ENCODE measurements around the gene TEK. TPM values are rescaled to one million over a fixed set of nuclear protein-coding genes. Genes with fewer than 3 reads are reported as not detected.

The TEK gene
- total RNA-seq, 3 donors from 2014 or later, result 5.9 to 15.2 (median 14.4) TPM

- H3K4me3 ChIP-seq, result no peak overlapping the region
- intact Hi-C loops (cut with DNase I; ENCODE audit: low total_unique reads), result no loop called here
- no peak overlapping the region for H3K27ac ChIP-seq
- no peaks in the 10 kb centered on the region for H3K4me1 ChIP-seq
- DNase-seq (ENCODE audit: low spot score in 2 of 2), result no peak
- no peaks in the 10 kb centered on the region for H3K36me3 ChIP-seq
- H3K27me3 ChIP-seq, result no peaks in the 10 kb centered on the region
- TF ChIP-seq CTCF (IDR thresholded peaks at IDR 0.05) (no peak), POLR2A (IDR thresholded peaks at IDR 0.05) (no peak), POLR2AphosphoS5 (IDR thresholded peaks at IDR 0.05) (no peak)
- H3K9me3 ChIP-seq, result no peaks in the 10 kb centered on the region
Measured at GRCh38 chr9:27183131-27183530, 74.1 kb downstream of the TEK start.

GRCh38 chr9:27183701-27184100 is 74.7 kb downstream of the TEK start:
- TF ChIP-seq POLR2AphosphoS5 (IDR thresholded peaks at IDR 0.05) (no peak), CTCF (IDR thresholded peaks at IDR 0.05) (no peak), POLR2A (IDR thresholded peaks at IDR 0.05) (no peak)
- H3K27me3 ChIP-seq, result no peaks in the 10 kb centered on the region

GRCh38 chr9:27184556-27185351 is 75.7 kb downstream of the TEK start:
- Histone ChIP-seq H3K27ac (no peak overlapping the region), H3K4me3 (no peak overlapping the region), H3K36me3 (no peaks in the 10 kb centered on the region), H3K27me3 (no peaks in the 10 kb centered on the region), H3K9me3 (no peaks in the 10 kb centered on the region), H3K4me1 (no peaks in the 10 kb centered on the region)
- DNase-seq (ENCODE audit: low spot score in 2 of 2), result no peak
- intact Hi-C loops (cut with DNase I; ENCODE audit: low total_unique reads), result no loop called here
- TF ChIP-seq POLR2AphosphoS5 (IDR thresholded peaks at IDR 0.05) (no peak), POLR2A (IDR thresholded peaks at IDR 0.05) (no peak), CTCF (IDR thresholded peaks at IDR 0.05) (no peak)

More at GRCh38 chr9:27183701-27184100, 74.7 kb downstream of the TEK start:
- DNase-seq (ENCODE audit: low spot score in 2 of 2), result no peak
- Histone ChIP-seq H3K4me1 (no peaks in the 10 kb centered on the region), H3K4me3 (no peak overlapping the region), H3K27ac (no peak overlapping the region), H3K9me3 (no peaks in the 10 kb centered on the region), H3K36me3 (no peaks in the 10 kb centered on the region)
- intact Hi-C loops (cut with DNase I; ENCODE audit: low total_unique reads), result no loop called here

GRCh38 chr9:27188426-27188825 is 79.4 kb downstream of the TEK start:
- no peak for DNase-seq (ENCODE audit: low spot score in 2 of 2)
- Histone ChIP-seq H3K4me1 (no peaks in the 10 kb centered on the region), H3K27me3 (no peaks in the 10 kb centered on the region), H3K36me3 (no peaks in the 10 kb centered on the region), H3K9me3 (no peaks in the 10 kb centered on the region), H3K27ac (no peak overlapping the region), H3K4me3 (no peak overlapping the region)
- intact Hi-C loops (cut with DNase I; ENCODE audit: low total_unique reads), result no loop called here
- no peak for TF ChIP-seq POLR2A (IDR thresholded peaks at IDR 0.05)

GRCh38 chr9:27189426-27189825 is 80.4 kb downstream of the TEK start:
- Histone ChIP-seq H3K27me3 (no peaks in the 10 kb centered on the region), H3K4me1 (no peaks in the 10 kb centered on the region), H3K27ac (no peak overlapping the region), H3K36me3 (no peaks in the 10 kb centered on the region), H3K4me3 (no peak overlapping the region), H3K9me3 (no peaks in the 10 kb centered on the region)
- intact Hi-C loops (cut with DNase I; ENCODE audit: low total_unique reads), result no loop called here
- no peak for DNase-seq (ENCODE audit: low spot score in 2 of 2)
- no peak for TF ChIP-seq POLR2AphosphoS5 (IDR thresholded peaks at IDR 0.05)
- TF ChIP-seq POLR2A (IDR thresholded peaks at IDR 0.05), result no peak
- TF ChIP-seq CTCF (IDR thresholded peaks at IDR 0.05), result no peak
